Spinal cord (tissue), 10 donors: ENCODE measurements around the gene OSER1. TPM values are rescaled to one million over a fixed set of nuclear protein-coding genes. Genes with fewer than 3 reads are reported as not detected.
A peak's percentile ranks its signal among the peaks of the same experiment; 100 is the strongest.
"Not testable (repeated sequence)": the region's sequence is repeated elsewhere in the genome, so short reads cannot be mapped to it uniquely, and the experiment has no call there.

Experiments
- DNase-seq, 6 donors: peaks; one replicate each; pipeline versions ENCODE4 v3.0.0 to v3.0.0-alpha.2; 2013 to 2015; ENCODE audit warnings: low spot score in 6 of 6, low read depth in 4 of 6
- H3K27ac ChIP-seq: one replicate; pipeline ENCODE4 v1.5.1; 2013; ENCODE audit warnings: low read depth, low read length, control low read depth
- H3K27me3 ChIP-seq: one replicate; pipeline ENCODE4 v1.6.1; 2013; ENCODE audit warnings: low read length; ENCODE audit not compliant: control insufficient read depth, insufficient read depth
- H3K36me3 ChIP-seq: one replicate; pipeline ENCODE4 v1.6.1; 2013; ENCODE audit warnings: low read length; ENCODE audit not compliant: control insufficient read depth, insufficient read depth
- H3K4me1 ChIP-seq: one replicate; pipeline ENCODE4 v1.6.1; 2013; ENCODE audit warnings: low read length; ENCODE audit not compliant: control insufficient read depth, insufficient read depth
- H3K4me3 ChIP-seq: one replicate; pipeline ENCODE4 v1.5.1; 2013; ENCODE audit warnings: low read depth, low read length, control low read depth
- H3K9me3 ChIP-seq: one replicate; pipeline ENCODE4 v1.6.1; 2013; ENCODE audit warnings: low read length; ENCODE audit not compliant: control insufficient read depth, insufficient read depth
- WGBS: methylation state at CpG from one replicate; pipeline ENCODE4 v1.1.5; 2013; ENCODE audit warnings: missing lambda C conversion rate; ENCODE audit not compliant: insufficient coverage; 5-methylcytosine and 5-hydroxymethylcytosine counted together
- polyA plus RNA-seq, 2 donors: library from polyadenylated mRNA; unstranded; fragments of 120-200 nt; gene quantifications; one replicate each; pipeline ENCODE4 v1.2.1, GENCODE V29; 2013; ENCODE audit not compliant: insufficient read length in 2 of 2
- total RNA-seq, 2 donors: library from RNA; depleted of rRNA in 1 of 2; stranded (reverse); fragments of 120-200 nt in 1 of 2; fragments of >200 nt in 1 of 2; gene quantifications; one replicate each; pipeline versions ENCODE4 v1.2.3 to v1.2.4, GENCODE V29; 2013 to 2014
- donor health status: healthy.

The OSER1 gene
- total and polyA plus RNA-seq, 4 donors, result 31.4 to 38.1 (median 34.6) TPM

- H3K36me3 ChIP-seq, result peaks cover 13% of the 10 kb centered on the region
- no CpG with 5 or more reads among the region's 1 CpG for WGBS
- no peak for DNase-seq
- H3K4me1 ChIP-seq, result no peaks in the 10 kb centered on the region
- no peak overlapping the region for H3K27ac ChIP-seq
- no peaks in the 10 kb centered on the region for H3K9me3 ChIP-seq
- no peaks in the 10 kb centered on the region for H3K27me3 ChIP-seq
- no peak overlapping the region for H3K4me3 ChIP-seq
Measured at GRCh38 chr20:44195605-44196004, 15.0 kb downstream of the OSER1 start.

GRCh38 chr20:44193801-44194200 lies 16.8 kb downstream of the OSER1 start:
- H3K27ac ChIP-seq, result no peak overlapping the region
- H3K9me3 ChIP-seq, result no peaks in the 10 kb centered on the region
- DNase-seq, result no peak
- peaks cover 1% of the 10 kb centered on the region for H3K4me1 ChIP-seq
- no peaks in the 10 kb centered on the region for H3K27me3 ChIP-seq
- no CpG with 5 or more reads among the region's 2 CpGs for WGBS
- peaks cover 6% of the 10 kb centered on the region for H3K36me3 ChIP-seq
- H3K4me3 ChIP-seq, result no peak overlapping the region

GRCh38 chr20:44191640-44192039 lies 18.9 kb downstream of the OSER1 start:
- H3K4me1 ChIP-seq, result peaks cover 18% of the 10 kb centered on the region
- peaks cover 12% of the 10 kb centered on the region for H3K27me3 ChIP-seq
- WGBS, result 80% methylated on average over 1 of the region's 5 CpGs
- not testable (repeated sequence) for H3K4me3 ChIP-seq, DNase-seq, H3K9me3 ChIP-seq, H3K27ac ChIP-seq, H3K36me3 ChIP-seq

GRCh38 chr20:44190197-44190852 lies 20.2 kb downstream of the OSER1 start:
- H3K4me1 ChIP-seq, result peaks cover 24% of the 10 kb centered on the region
- H3K9me3 ChIP-seq, H3K27ac ChIP-seq, H3K4me3 ChIP-seq, H3K36me3 ChIP-seq: not testable (repeated sequence)
- 34% methylated on average over 11 of the region's 15 CpGs for WGBS
- peak; percentile 56 to 93 (median 69) for DNase-seq
- H3K27me3 ChIP-seq, result peaks cover 18% of the 10 kb centered on the region

- H3K27ac ChIP-seq, result no peak overlapping the region
- no peak for DNase-seq
- peaks cover 24% of the 10 kb centered on the region for H3K4me1 ChIP-seq
- H3K9me3 ChIP-seq, result no peaks in the 10 kb centered on the region
- H3K36me3 ChIP-seq, result no peaks in the 10 kb centered on the region
- 85% methylated on average over 3 of the region's 6 CpGs for WGBS
- H3K4me3 ChIP-seq, result no peak overlapping the region
- H3K27me3 ChIP-seq, result peaks cover 18% of the 10 kb centered on the region
Measured at GRCh38 chr20:44188752-44189151, 21.8 kb downstream of the OSER1 start.

GRCh38 chr20:44187772-44188709 lies 22.5 kb downstream of the OSER1 start:
- peaks cover 18% of the 10 kb centered on the region for H3K27me3 ChIP-seq
- 51% methylated on average over 4 of the region's 8 CpGs for WGBS
- H3K9me3 ChIP-seq, result no peaks in the 10 kb centered on the region
- no peak overlapping the region for H3K4me3 ChIP-seq
- no peaks in the 10 kb centered on the region for H3K36me3 ChIP-seq
- DNase-seq, result peak in 4 of 6 donors; percentile 13 to 70 (median 25)
- peak overlapping the region; percentile 54 for H3K27ac ChIP-seq
- H3K4me1 ChIP-seq, result peaks cover 24% of the 10 kb centered on the region

- Histone ChIP-seq H3K9me3 (no peaks in the 10 kb centered on the region), H3K4me1 (peaks cover 24% of the 10 kb centered on the region), H3K27me3 (peaks cover 18% of the 10 kb centered on the region), H3K36me3 (no peaks in the 10 kb centered on the region), H3K4me3 (peak within 1 kb of the TSS; percentile 22), H3K27ac (peak within 1 kb of the TSS; percentile 54)
- DNase-seq, result peak in 1 of 6 donors; percentile 47
- WGBS, result 4% methylated on average over 16 of the region's 24 CpGs
Measured at GRCh38 chr20:44187054-44187771, 23.4 kb downstream of the OSER1 start, which contains the start of gene JPH2. Gene JPH2 (minus strand): TSS chr20:44187188. CDS start chr20:44186705, 483 bp downstream.

- H3K4me3 ChIP-seq, result peak overlapping the region; percentile 22
- 10% methylated on average over 11 of the region's 14 CpGs for WGBS
- peaks cover 27% of the 10 kb centered on the region for H3K4me1 ChIP-seq
- no peak for DNase-seq
- peak overlapping the region; percentile 35 for H3K27ac ChIP-seq
- H3K27me3 ChIP-seq, result peaks cover 18% of the 10 kb centered on the region
- H3K36me3 ChIP-seq, result no peaks in the 10 kb centered on the region
- no peaks in the 10 kb centered on the region for H3K9me3 ChIP-seq
Measured at GRCh38 chr20:44186674-44187053, 23.9 kb downstream of the OSER1 start.

- Histone ChIP-seq H3K9me3 (no peaks in the 10 kb centered on the region), H3K4me3 (no peak overlapping the region), H3K27ac (no peak overlapping the region), H3K4me1 (peaks cover 29% of the 10 kb centered on the region), H3K27me3 (peaks cover 18% of the 10 kb centered on the region), H3K36me3 (no peaks in the 10 kb centered on the region)
- 87% methylated on average over 14 of the region's 14 CpGs for WGBS
- no peak for DNase-seq
Measured at GRCh38 chr20:44186201-44186600, 24.4 kb downstream of the OSER1 start.
